Stimulated activated CD4-positive, alpha-beta T cell treated with anti-CD3 and anti-CD28 coated beads, Interleukin-15, amount 100 ng/mL, for 48 hours (primary cell): ENCODE data around the gene WNK2.
"Not testable (repeated sequence)": the region's sequence is repeated elsewhere in the genome, so short reads cannot be mapped to it uniquely, and the experiment has no call there.

Experiments used
- DNase-seq, 2 donors: peaks; one replicate each; pipeline ENCODE4 v3.0.0-alpha.2; 2020; ENCODE audit warnings: low read depth in 2 of 2

The WNK2 gene

GRCh38 chr9:93235300-93235960 lies 51.5 kb downstream of the WNK2 start:
- DNase-seq = no peak

GRCh38 chr9:93236541-93237206 lies 52.7 kb downstream of the WNK2 start:
- DNase-seq = no peak

GRCh38 chr9:93237540-93237939 lies 53.6 kb downstream of the WNK2 start:
- DNase-seq = no peak

GRCh38 chr9:93238953-93239925 lies 55.3 kb downstream of the WNK2 start:
- DNase-seq = no peak

- DNase-seq = no peak
Measured at GRCh38 chr9:93240891-93241334, 57.0 kb downstream of the WNK2 start.

GRCh38 chr9:93243112-93243511 lies 59.2 kb downstream of the WNK2 start:
- no peak for DNase-seq

- DNase-seq = no peak
Measured at GRCh38 chr9:93244101-93244500, 60.2 kb downstream of the WNK2 start.

GRCh38 chr9:93244510-93245436 lies 60.8 kb downstream of the WNK2 start:
- no peak for DNase-seq

GRCh38 chr9:93245437-93245970 lies 61.6 kb downstream of the WNK2 start:
- DNase-seq = no peak

GRCh38 chr9:93246111-93246510 lies 62.2 kb downstream of the WNK2 start:
- no peak for DNase-seq

- DNase-seq = no peak
Measured at GRCh38 chr9:93246526-93246925, 62.6 kb downstream of the WNK2 start.

GRCh38 chr9:93247099-93247865 lies 63.3 kb downstream of the WNK2 start:
- no peak for DNase-seq

GRCh38 chr9:93247892-93248291 lies 64.0 kb downstream of the WNK2 start:
- no peak for DNase-seq

GRCh38 chr9:93248386-93249040 lies 64.6 kb downstream of the WNK2 start:
- DNase-seq = no peak

GRCh38 chr9:93250185-93250584 lies 66.2 kb downstream of the WNK2 start:
- DNase-seq = no peak

- DNase-seq = not testable (repeated sequence)
Measured at GRCh38 chr9:93251309-93251708, 67.4 kb downstream of the WNK2 start.

- DNase-seq = no peak
Measured at GRCh38 chr9:93252116-93252780, 68.3 kb downstream of the WNK2 start.

- no peak for DNase-seq
Measured at GRCh38 chr9:93252781-93253530, 69.0 kb downstream of the WNK2 start.
